Measurements from ENCODE around the gene SPRR2D.

SPRR2D gene

GRCh38 chr1:153001382-153001781, 39.5 kb downstream of the SPRR2D start, which contains the start of gene SPRR3:
Gene SPRR3 (plus strand): TSS chr1:153001749. CDS start chr1:153003021, 1,272 bp downstream.
- no peak for DNase-seq

GRCh38 chr1:153000294-153000693, 40.6 kb downstream of the SPRR2D start:
- DNase-seq, result no peak

GRCh38 chr1:152999818-153000217, 41.1 kb downstream of the SPRR2D start:
- DNase-seq, result no peak

- no peak for DNase-seq
Measured at GRCh38 chr1:152998476-152998875, 42.4 kb downstream of the SPRR2D start.

GRCh38 chr1:152997901-152998300, 43.0 kb downstream of the SPRR2D start:
- no peak for DNase-seq

GRCh38 chr1:152996633-152997400, 44.1 kb downstream of the SPRR2D start:
- DNase-seq, result no peak

GRCh38 chr1:152995842-152996241, 45.1 kb downstream of the SPRR2D start:
- DNase-seq, result no peak

GRCh38 chr1:152993186-152993585, 47.7 kb downstream of the SPRR2D start:
- no peak for DNase-seq

All from GDM1 (cell line).